Anterior cingulate cortex (tissue), 58 donors: Measurements from ENCODE around the gene UQCC5.

Experiments used
- DNase-seq, 58 donors: peaks; one replicate each; lab custom pipeline; 2025; lab: John Stamatoyannopoulos, UW

Gene UQCC5

DNA sequence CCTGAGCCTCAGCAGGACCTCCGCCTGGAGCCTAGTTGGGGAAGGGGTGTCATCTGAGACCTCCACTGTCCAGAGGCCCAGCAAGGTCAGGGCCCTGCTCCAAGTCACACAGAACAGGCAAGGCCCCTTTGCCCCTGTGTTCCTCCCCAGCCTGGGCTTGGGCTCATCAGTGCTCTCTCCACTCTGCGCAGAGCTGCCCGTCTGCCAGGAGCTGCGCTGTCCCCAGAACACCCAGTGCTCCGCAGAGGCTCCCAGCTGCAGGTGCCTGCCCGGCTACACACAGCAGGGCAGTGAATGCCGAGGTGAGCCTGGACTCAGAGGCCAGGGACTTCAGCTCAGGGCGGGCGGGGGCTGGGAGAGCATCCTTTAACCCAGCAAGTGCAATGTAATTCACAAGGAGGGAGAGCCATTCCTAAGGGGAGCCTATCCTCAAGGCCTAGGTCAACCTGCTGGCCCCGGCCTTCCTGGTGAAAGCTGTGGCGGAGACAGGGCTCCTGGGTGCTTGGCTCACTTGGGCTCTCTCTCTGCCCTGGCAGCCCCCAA is 33.5 kb upstream of the UQCC5 start:
- no peak for DNase-seq

DNA sequence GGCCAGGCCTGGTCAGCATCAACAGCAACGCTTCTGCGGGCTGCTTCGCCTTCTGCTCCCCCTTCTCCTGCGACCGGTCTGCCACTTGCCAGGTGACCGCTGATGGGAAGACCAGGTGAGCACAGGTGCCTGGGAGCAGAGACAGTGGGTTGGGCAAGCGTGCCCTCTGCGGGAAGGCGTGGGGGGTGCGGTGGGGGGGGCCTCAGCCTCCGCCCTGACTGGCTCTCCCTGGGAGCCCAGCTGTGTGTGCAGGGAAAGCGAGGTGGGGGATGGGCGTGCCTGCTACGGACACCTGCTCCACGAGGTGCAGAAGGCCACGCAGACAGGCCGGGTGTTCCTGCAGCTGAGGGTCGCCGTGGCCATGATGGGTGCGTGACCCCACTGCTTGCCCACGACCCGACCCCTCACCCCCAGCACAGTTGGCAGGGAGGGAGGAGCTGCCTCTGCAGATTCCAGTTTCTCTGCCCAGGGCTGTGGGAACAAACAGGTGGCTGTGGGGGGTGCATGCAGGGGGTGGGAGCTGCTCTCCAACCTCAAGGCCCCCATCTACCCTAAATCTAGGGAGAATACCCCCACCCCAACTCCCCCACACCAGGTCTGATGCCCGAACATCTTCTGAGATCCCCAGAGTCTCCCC is 32.5 kb upstream of the UQCC5 start:
- DNase-seq = no peak

DNA sequence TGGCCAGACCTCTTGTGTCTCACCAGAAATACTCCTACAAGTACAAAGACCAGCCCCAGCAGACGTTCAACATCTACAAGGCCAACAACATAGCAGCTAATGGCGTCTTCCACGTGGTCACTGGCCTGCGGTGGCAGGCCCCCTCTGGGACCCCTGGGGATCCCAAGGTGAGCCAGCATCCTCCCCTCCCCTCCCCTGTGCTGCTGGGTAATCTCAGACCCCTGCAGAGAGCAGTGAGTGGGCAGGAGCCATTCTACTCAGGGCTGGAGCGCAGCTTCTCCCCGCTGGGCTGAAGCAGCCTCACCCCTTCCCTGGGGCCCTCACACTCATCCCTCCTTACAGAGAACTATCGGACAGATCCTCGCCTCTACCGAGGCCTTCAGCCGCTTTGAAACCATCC is 31.4 kb upstream of the UQCC5 start:
- no peak for DNase-seq

DNA sequence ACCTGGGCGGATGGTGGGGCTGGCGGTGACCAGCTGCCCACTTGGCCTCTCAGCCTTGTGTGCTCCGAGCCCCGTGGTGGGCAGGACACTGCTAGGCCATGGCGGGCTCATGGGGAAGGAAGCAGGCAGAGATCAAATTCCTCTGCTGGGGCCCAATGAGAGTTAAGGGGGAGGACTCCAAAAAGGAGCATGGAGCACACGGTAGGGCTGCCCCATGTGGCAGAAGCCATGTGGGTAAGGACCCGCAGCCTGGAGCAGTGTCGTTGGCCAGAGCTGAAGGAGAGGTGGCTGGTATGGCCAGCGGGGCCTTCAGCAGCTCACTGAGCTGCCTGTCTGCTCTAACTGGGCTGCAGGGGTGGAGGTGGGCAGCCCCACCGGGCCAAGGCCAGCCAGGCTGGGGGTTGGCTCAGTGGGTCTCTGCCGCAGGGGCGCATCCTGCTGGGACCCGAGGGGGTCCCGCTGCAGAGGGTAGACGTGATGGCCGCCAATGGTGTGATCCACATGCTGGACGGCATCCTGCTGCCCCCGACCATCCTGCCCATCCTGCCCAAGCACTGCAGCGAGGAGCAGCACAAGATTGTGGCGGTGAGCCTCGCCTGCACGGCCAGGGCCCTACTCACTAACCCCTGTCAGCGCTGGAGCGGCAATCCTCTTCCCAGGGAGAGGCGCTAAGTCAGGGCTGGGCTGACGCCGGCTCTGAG is 30.0 kb upstream of the UQCC5 start:
- DNase-seq = no peak

DNA sequence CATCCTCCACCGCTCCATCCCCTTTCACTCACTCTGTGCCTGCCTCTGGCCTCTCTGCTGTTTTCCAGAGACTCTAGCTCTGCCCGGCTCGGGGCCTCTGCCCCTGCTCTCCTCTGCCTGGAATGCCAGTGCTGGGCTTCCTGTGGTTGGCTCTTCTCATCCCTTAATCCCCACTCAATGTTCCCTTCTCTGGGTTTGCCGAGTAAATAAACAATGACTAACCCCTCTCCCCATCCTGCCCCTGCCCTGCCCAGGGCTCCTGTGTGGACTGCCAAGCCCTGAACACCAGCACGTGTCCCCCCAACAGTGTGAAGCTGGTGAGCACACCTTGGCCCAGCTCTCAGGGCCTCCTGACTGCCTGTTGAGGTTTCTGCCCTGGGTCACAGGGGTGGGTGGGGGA is 29.0 kb upstream of the UQCC5 start:
- DNase-seq = no peak

DNA sequence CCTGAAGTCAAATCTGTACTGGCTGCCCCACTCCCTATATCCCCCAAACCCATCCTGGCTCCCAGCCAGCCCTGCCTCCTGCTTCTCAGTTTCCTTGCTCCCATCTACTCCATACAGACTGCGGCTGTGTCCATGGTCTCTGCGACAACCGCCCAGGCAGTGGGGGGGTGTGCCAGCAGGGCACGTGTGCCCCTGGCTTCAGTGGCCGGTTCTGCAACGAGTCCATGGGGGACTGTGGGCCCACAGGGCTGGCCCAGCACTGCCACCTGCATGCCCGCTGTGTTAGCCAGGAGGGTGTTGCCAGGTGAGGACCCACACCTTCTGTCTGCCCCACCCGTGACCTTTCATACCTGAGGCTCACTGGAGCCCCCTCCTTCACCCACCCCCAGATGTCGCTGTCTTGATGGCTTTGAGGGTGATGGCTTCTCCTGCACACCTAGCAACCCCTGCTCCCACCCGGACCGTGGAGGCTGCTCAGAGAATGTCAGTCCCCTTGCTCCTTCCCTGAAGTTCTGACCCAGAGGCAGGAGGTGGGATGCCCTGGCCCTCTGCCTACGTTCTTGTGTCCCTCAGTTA is 26.6 kb upstream of the UQCC5 start:
- DNase-seq = no peak

DNA sequence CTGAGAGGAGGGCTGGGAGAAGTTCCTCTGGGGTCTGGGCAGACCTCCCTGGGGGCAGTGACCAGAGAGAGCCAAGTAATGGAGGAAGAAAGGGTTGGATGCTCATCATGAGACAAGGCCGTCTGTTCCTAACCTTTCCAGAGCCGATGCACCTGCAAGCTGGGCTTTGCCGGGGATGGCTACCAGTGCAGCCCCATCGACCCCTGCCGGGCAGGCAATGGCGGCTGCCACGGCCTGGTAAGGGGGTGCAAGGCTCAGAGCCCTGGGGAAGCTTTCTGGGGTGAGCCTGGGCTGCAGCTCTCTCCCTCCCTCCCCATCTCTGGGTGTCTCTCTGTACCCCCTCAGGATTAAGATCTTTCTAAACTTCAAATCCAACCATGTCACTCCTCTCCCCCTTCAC is 24.9 kb upstream of the UQCC5 start:
- DNase-seq = no peak

DNA sequence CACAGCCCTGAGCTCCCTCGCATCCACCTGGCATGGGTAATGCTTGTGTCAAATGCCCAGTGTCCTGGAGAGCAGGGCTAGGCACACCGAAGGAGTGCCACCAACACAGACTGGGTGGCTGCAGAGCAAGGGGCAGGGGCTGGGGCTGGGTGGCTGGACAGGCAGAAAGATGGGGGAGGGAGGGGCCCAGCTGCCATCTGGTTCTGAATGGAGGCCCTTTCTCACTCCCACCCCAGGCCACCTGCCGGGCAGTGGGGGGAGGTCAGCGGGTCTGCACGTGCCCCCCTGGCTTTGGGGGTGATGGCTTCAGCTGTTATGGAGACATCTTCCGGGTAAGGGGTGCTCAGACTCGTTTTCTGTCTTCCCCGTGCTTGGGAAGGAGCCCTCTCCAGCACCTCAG is 24.3 kb upstream of the UQCC5 start:
- DNase-seq = no peak

DNA sequence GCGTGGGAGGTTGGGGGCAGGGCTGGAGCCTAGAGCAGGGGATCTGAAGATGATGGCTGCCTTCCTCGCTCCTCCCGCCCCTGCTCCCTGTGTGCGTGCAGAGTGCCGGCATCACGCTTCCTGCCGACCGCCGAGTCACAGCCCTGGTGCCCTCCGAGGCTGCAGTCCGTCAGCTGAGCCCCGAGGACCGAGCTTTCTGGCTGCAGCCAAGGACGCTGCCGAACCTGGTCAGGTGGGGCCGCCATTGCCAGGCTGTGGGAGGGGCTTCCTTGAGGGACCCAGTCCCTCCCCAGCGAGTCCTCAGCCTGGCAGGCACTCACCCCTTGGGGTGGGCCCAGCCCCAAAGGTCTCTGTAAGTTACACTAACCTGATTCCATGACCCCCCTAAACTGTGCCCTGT is 23.7 kb upstream of the UQCC5 start:
- no peak for DNase-seq

DNA sequence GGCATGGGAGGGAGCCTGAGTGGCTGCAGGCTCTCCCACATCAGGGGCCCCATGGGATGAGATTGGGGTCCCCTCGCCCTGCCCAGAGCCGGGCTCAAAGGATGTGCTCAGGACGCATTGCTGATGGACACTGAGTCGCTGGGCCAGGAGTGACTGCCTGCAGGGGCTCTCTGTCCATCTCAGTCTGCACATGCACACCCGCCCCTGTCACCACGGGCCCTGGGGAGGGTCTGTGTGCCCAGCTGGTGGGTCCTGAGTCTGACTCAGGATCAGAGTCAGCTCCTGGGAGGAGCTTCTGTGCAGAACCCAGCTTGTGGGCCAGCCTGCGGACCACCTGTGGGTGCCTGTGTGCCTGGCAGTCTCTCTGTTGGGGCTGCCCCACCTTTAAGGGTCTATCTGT is 23.1 kb upstream of the UQCC5 start:
- DNase-seq = no peak

DNA sequence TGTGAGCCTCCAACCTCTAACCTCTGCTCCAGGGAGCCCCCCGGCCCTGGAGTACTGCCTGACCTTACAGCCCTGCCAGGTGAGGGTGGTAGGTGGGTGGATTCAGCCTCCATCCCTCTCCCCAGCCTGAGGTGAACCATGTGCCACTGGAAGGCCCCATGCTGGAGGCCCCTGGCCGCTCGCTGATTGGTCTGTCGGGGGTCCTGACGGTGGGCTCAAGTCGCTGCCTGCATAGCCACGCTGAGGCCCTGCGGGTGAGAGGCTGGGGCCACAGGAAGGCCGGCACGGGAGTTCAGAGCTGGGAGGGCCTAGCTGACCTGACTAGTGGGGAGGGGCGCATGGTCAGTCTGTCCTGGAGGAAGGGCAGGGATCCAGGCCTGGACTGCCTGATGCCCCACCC is 21.8 kb upstream of the UQCC5 start:
- DNase-seq = no peak

DNA sequence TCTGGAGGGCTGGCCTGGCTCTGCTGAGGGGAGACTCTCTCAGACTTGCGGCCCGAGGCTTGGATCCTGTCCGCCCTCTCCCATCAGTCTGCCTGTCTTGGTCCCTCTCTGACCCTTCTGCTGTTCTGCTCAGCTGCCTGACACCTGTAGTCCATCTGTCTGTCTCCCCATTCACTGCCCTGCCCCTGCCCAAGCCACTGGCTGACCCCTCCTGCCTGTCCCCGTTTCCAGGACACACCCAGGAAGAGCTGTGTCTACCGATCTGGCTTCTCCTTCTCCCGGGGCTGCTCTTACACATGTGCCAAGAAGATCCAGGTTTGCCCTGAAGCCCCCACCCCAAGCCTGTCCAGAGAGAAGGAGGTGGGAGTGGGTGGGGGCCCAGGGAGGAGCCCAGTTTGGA is 21.2 kb upstream of the UQCC5 start:
- DNase-seq = no peak

DNA sequence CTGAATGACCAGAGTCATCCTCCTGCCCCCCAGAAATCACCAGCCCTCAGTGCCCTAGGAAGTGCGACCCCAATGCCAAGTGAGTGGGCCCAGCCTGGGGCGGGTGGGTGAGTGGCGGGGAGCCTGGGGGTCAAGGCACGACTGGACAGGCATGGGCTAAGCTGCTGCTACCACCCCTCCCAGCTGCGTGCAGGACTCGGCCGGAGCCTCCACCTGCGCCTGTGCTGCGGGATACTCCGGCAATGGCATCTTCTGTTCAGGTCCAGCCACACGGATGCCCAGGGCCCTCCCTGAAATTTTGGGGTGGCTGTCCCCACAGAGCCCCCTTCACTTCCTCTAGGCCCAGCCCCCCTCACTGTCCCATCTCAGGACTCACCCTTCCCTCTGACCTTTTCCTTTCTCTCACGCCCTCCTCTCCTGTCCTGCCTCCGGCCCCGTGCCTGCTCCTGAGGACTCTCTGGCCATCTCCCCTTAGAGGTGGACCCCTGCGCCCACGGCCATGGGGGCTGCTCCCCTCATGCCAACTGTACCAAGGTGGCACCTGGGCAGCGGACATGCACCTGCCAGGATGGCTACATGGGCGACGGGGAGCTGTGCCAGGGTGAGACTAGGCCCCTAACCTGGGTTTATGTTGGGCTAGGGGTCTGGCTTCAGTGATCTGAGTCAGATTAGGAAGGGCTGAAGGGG is 19.8 kb upstream of the UQCC5 start:
- DNase-seq = no peak

DNA sequence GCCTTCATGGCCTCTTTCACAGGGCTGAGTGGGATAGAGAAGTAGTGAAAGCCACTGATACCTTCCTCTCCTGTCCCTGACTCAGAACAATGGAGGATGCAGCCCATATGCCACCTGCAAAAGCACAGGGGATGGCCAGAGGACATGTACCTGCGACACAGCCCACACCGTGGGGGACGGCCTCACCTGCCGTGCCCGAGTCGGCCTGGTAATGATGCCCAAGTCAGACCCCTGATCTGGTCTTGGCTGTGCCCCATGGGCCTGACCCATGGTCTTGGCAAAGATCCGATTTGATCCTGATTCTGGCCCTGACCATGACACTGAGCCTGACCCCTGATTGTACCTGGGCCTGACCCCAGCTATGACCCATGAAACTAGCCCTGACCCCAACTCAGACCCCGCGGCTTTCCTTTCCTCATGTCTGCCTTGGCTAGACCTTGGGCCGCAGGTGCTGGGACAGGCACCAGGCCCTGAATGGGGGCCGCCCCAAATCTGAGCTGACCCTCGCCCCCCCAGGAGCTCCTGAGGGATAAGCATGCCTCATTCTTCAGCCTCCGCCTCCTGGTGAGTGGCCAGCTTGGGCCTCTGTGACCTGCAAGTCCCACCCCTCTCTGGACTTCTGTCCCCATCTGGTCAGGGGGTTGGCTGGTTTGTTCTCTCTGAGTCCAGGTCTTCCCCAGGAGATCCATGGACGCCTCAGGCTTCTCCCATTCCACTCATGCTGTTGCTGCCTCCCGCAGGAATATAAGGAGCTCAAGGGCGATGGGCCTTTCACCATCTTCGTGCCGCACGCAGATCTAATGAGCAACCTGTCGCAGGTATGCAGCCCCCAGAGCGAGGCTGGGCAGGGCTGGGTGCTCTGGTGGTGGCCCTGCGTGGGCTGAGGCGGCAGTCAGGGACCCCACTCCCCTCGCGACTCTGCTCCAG is 18.3 kb upstream of the UQCC5 start:
- DNase-seq = no peak

DNA sequence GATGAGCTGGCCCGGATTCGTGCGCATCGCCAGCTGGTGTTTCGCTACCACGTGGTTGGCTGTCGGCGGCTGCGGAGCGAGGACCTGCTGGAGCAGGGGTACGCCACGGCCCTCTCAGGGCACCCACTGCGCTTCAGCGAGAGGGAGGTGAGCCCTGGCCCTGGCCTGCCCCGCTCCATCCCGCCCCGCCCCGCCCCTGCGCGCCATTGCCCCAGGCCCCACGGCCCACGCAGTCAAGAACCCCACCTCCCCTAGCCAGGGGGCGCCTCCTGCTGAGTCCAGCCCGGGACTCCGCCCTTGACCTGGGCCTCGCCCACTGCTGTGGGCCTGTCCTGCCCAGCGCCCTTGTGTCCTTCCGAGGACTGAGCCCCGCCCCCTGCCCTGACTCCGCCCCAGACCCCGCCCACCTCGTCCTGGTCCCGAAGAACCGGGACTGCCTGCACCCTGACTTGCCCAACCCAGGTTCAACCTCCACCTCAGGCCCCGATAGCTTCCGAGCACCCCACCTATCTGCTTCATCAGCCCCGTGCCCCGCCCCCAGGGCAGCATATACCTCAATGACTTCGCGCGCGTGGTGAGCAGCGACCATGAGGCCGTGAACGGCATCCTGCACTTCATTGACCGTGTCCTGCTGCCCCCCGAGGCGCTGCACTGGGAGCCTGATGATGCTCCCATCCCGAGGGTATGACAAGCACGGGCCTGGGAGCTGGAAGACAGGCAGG is 17.5 kb upstream of the UQCC5 start:
- peak in 2 of 58 donors; percentile 21 to 26 for DNase-seq

DNA sequence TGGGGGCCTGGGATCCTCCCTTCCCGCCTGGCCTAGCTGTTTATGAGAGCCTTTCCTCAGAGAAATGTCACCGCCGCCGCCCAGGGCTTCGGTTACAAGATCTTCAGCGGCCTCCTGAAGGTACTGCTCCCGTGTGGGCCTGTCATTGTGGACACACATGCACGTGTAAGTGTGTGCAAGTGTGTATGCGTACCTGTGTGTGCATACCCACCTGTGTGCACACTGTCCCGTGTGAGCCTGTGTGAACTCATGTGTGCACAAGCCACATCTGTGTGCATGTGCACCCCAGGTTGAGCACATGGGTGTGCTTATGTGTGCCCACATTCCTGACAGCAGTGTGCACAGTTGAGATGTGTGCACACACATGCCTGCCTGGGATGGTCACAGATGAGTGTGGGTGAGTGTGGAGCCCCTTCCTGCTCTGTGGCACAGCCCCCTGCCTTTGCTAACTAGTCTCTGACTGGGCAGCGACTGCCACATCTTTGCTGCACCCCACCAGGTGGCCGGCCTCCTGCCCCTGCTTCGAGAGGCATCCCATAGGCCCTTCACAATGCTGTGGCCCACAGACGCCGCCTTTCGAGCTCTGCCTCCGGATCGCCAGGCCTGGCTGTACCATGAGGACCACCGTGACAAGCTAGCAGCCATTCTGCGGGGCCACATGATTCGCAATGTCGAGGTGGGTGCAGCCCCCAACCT is 16.8 kb upstream of the UQCC5 start:
- DNase-seq = no peak

DNA sequence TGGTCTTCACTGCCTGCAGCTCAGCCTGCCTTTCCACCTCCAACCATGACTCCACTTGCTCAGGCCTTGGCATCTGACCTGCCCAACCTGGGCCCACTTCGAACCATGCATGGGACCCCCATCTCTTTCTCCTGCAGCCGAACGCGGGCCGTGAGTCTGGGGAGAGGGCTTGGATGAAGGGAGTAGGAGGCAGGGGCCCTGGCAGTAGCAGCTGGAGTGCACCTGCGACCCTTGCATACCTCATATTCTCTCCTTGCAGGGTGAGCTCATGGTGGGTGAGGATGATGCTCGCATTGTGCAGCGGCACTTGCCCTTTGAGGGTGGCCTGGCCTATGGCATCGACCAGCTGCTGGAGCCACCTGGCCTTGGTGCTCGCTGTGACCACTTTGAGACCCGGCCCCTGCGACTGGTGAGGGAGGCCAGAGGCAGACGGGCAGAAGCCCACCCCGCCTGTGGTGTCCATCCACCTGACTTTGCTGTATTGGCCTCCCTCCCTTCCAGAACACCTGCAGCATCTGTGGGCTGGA is 16.2 kb upstream of the UQCC5 start:
- no peak for DNase-seq

DNA sequence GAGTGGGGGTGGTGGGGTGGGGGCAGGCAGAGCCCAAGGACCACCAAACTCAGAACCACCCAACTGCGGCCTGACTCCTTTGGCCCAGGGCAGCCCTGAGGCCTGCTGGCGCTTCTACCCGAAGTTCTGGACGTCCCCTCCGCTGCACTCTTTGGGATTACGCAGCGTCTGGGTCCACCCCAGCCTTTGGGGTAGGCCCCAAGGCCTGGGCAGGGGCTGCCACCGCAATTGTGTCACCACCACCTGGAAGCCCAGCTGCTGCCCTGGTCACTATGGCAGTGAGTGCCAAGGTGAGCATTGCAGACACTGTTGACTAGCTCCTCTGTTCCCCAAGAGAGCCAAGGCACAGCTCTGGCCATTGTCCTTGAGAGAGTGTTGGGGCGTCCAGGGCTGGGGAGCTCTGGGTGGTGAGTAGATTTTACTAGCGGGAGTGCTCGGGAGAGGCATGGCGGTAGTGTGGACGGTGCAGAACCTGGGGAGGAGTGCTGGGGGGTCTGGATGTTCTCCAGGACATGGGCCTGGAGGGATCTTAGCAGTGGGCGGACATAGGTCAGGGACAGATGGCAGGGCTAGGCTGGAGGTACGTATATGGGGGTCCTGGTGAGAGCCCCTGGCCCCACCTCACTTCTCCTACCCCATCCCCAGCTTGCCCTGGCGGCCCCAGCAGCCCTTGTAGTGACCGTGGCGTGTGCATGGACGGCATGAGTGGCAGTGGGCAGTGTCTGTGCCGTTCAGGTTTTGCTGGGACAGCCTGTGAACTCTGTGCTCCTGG is 15.5 kb upstream of the UQCC5 start:
- no peak for DNase-seq
